ENCODE results near the gene PRUNE2. TPM values are rescaled to one million over a fixed set of nuclear protein-coding genes. Genes with fewer than 3 reads are reported as not detected.

PRUNE2 gene
- total RNA-seq, 1 experiment from 2014 or later = 0.59 TPM

DNA sequence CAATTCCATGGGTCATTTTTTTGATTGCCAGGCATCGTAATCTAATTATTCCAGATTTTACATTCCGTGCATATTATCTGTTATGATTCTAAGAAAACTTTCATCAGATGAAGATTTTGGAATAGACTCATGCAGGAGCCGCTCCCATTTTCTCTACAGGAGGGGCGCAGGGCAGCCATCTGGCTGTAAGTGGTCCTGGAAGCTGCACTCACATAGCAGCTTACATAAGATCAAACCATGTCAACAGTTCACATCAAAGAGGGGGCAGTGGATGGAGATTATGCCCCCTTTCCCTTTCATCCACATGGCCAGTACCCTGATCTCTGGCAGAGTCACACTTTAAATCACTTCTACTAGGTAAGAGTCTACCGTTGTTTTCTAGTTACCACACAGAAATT, 214.9 kb downstream of the PRUNE2 start:
- ChIA-PET RAD21 (ENCODE audit: low non-redundant PET in 1 of 2, low total read pairs in 2 of 2, uncharacterized antibody in 2 of 2, unreplicated experiment in 2 of 2) (no interaction called here), POLR2A (no interaction called here), CTCF (no interaction called here)
- ATAC-seq (no peak), DNase-seq (ENCODE audit: low read depth, low spot score) (no peak)
- no peaks in the 10 kb centered on the region for H3K9me2 ChIP-seq (ENCODE audit: insufficient read depth)
- no peaks in the 10 kb centered on the region for H4K20me1 ChIP-seq (ENCODE audit: insufficient read depth)
- H3K27ac ChIP-seq (ENCODE audit: low read depth, low read length) = no peak overlapping the region
- H3K9ac ChIP-seq (ENCODE audit: low read length) = no peak overlapping the region
- TF ChIP-seq EGR1 (IDR thresholded peaks at IDR 0.05; ENCODE audit: low read depth) (no peak), SP1 (IDR thresholded peaks at IDR 0.05; ENCODE audit: low read depth) (no peak), POLR2AphosphoS5 (IDR thresholded peaks at IDR 0.05; ENCODE audit: low read depth, low read length) (no peak)
- intact Hi-C loops (cut with micrococcal nuclease) = no loop called here
- H3K4me2 ChIP-seq (ENCODE audit: low read length) = no peak overlapping the region
- BruUV-seq (replicated peaks) = no TSS peak
- peaks cover 23% of the 10 kb centered on the region; the same call in 1 of the 2 replicates for H3K27me3 ChIP-seq (ENCODE audit: insufficient read depth, low read length)
- H2AFZ ChIP-seq (ENCODE audit: low read depth, low read length, poor library complexity, severe bottlenecking) = no peak overlapping the region
- H3K4me1 ChIP-seq (ENCODE audit: control insufficient read depth in 1 of 2, insufficient read depth in 2 of 2, low read length in 2 of 2) = 0 out of 4 replicates have a peak, but pooled peaks cover 0 to 8% of the 10 kb centered on the region in 2 experiments
- H3K9me3 ChIP-seq (ENCODE audit: control insufficient read depth in 1 of 2, insufficient read depth in 1 of 2, low read depth in 1 of 2, low read length in 2 of 2) = no peaks in the 10 kb centered on the region
- H3K36me3 ChIP-seq (ENCODE audit: control insufficient read depth in 1 of 2, insufficient read depth in 2 of 2, low read length in 2 of 2) = no peaks in the 10 kb centered on the region
- no peak overlapping the region for H3K4me3 ChIP-seq (replicated peaks in 1 of 2; ENCODE audit: low read depth in 1 of 2, low read length in 2 of 2)
- no peaks in the 10 kb centered on the region for H3K79me2 ChIP-seq (ENCODE audit: insufficient read depth, low read length)

DNA sequence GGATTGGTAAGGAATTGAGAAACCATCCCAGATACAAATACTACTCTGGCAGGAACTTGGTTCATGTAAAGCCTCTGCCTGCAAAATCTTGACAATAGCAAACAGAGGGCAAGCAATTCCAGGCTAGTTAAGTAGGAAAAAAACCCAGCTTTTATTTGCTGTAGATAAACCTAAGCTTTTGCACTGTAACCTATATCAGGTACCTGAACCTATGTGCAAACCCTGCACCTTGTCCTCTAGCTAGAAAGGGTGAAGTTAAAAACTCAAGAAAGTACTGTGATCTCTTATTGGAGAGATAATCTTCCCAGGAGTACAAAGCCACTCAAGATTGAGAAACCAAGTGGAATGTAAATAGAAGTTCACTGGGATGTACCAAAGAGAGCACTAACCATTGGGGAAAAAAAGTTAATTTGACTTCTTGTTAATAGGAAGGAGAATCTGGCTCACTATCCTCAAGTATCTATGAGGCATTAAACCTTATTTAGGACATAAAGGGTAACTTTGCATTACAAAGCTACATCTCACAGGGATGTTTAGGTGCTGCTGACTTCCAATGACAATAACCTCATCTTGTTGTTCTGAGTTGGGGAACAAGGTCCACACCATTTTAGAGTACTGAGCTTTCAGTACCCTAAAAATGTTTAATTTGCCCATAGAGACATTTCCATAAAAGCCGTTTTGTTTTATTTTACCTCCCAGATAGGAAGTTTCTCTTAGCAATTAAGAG, 215.5 kb downstream of the PRUNE2 start:
- Histone ChIP-seq H3K4me2 (ENCODE audit: low read length) (no peak overlapping the region), H3K9me3 (ENCODE audit: control insufficient read depth in 1 of 2, insufficient read depth in 1 of 2, low read depth in 1 of 2, low read length in 2 of 2) (no peaks in the 10 kb centered on the region), H3K27me3 (ENCODE audit: insufficient read depth, low read length) (peaks cover 19% of the 10 kb centered on the region; the same call in 1 of the 2 replicates), H3K9me2 (ENCODE audit: insufficient read depth) (no peaks in the 10 kb centered on the region), H3K9ac (ENCODE audit: low read length) (no peak overlapping the region), H3K4me3 (replicated peaks in 1 of 2; ENCODE audit: low read depth in 1 of 2, low read length in 2 of 2) (no peak overlapping the region), H3K79me2 (ENCODE audit: insufficient read depth, low read length) (no peaks in the 10 kb centered on the region), H2AFZ (ENCODE audit: low read depth, low read length, poor library complexity, severe bottlenecking) (no peak overlapping the region), H3K36me3 (ENCODE audit: control insufficient read depth in 1 of 2, insufficient read depth in 2 of 2, low read length in 2 of 2) (no peaks in the 10 kb centered on the region), H3K4me1 (ENCODE audit: control insufficient read depth in 1 of 2, insufficient read depth in 2 of 2, low read length in 2 of 2) (0 out of 4 replicates have a peak, but pooled peaks cover 0 to 8% of the 10 kb centered on the region in 2 experiments), H4K20me1 (ENCODE audit: insufficient read depth) (no peaks in the 10 kb centered on the region), H3K27ac (ENCODE audit: low read depth, low read length) (no peak overlapping the region)
- ChIA-PET RAD21 (ENCODE audit: low non-redundant PET in 1 of 2, low total read pairs in 2 of 2, uncharacterized antibody in 2 of 2, unreplicated experiment in 2 of 2) (no interaction called here), POLR2A (no interaction called here), CTCF (no interaction called here)
- TF ChIP-seq EZH2phosphoT487 (IDR thresholded peaks at IDR 0.05; ENCODE audit: borderline replicate concordance) = no peak
- no peak for TF ChIP-seq POLR2A (IDR thresholded peaks at IDR 0.05; ENCODE audit: borderline replicate concordance, extremely low read depth, insufficient read depth, insufficient read length)
- no peak for TF ChIP-seq TCF7L2 (IDR thresholded peaks at IDR 0.05; ENCODE audit: borderline replicate concordance, extremely low read depth, insufficient read depth, insufficient read length)
- TF ChIP-seq ATF3 (IDR thresholded peaks at IDR 0.05) = no peak
- no peak for TF ChIP-seq ELF1 (IDR thresholded peaks at IDR 0.05; ENCODE audit: borderline replicate concordance, low read depth)
- TF ChIP-seq JUND (IDR thresholded peaks at IDR 0.05) = no peak
- no peak for TF ChIP-seq YY1 (IDR thresholded peaks at IDR 0.05; ENCODE audit: extremely low read depth, insufficient replicate concordance, low read depth, low read length)
- no peak for TF ChIP-seq MAX (IDR thresholded peaks at IDR 0.05)
- intact Hi-C loops (cut with micrococcal nuclease) = no loop called here
- DNase-seq (ENCODE audit: low read depth, low spot score) = no peak
- no peak for ATAC-seq
- BruUV-seq (replicated peaks) = no TSS peak

Data from HCT116 (cell line).